ENCODE measurements around the gene RCC1. TPM values are rescaled to one million over a fixed set of nuclear protein-coding genes. Genes with fewer than 3 reads are reported as not detected.
A peak's percentile ranks its signal among the peaks of the same experiment; 100 is the strongest.
"Not testable (repeated sequence)": the region's sequence is repeated elsewhere in the genome, so short reads cannot be mapped to it uniquely, and the experiment has no call there.

RCC1 gene
- total RNA-seq, 2 experiments from 2014 or later, result 108 to 113 TPM

- TF ChIP-seq CTCF (IDR thresholded peaks at IDR 0.05), result no peak
- DNase-seq (no peak), ATAC-seq (no peak)
- Mint-ChIP-seq H3K4me1 (ENCODE audit: low read depth) (peaks cover 29% of the 10 kb centered on the region), H3K27ac (no peak overlapping the region), H3K36me3 (ENCODE audit: low read depth) (peaks cover 39% of the 10 kb centered on the region), H3K4me3 (peak overlapping the region; percentile 48), H3K9me3 (no peaks in the 10 kb centered on the region), H3K27me3 (no peaks in the 10 kb centered on the region)
- intact Hi-C loops (cut with micrococcal nuclease), result loop anchor here (5.0 kb wide), 3 partner anchors 62 to 357 kb away; partner anchors contain the start of gene TAF12
- CTCF ChIA-PET, result interaction anchor here (1.4 kb wide), 1 partner anchor 357 kb away, joined by 6 read pairs; no protein-coding TSS in a partner anchor
- POLR2A ChIA-PET, result interaction anchor here (0.8 to 6.5 kb wide), 7 partner anchors 11 to 105 kb away, joined by 3 to 77 read pairs (median 3); partner anchors contain the start of gene TRNAU1AP
These were observed 14.3 kb downstream of the RCC1 start for GRCh38 chr1:28519946-28520725.

GRCh38 chr1:28520796-28521195 lies 15.0 kb downstream of the RCC1 start:
- DNase-seq; H3K27me3 Mint-ChIP-seq; ATAC-seq; H3K27ac Mint-ChIP-seq; H3K4me3 Mint-ChIP-seq; intact Hi-C loops (cut with micrococcal nuclease); H3K9me3 Mint-ChIP-seq: not testable (repeated sequence)
- peaks cover 41% of the 10 kb centered on the region for H3K36me3 Mint-ChIP-seq (ENCODE audit: low read depth)
- ChIA-PET CTCF (interaction anchor here (1.4 kb wide), 1 partner anchor 356 kb away, joined by 6 read pairs; no protein-coding TSS in a partner anchor), POLR2A (interaction anchor here (0.8 to 6.5 kb wide), 6 partner anchors 10 to 59 kb away, joined by 3 to 77 read pairs (median 3); partner anchors contain the start of gene TRNAU1AP)
- peaks cover 29% of the 10 kb centered on the region for H3K4me1 Mint-ChIP-seq (ENCODE audit: low read depth)

GRCh38 chr1:28521502-28522164 lies 15.8 kb downstream of the RCC1 start:
- peaks cover 41% of the 10 kb centered on the region for H3K36me3 Mint-ChIP-seq (ENCODE audit: low read depth)
- H3K4me3 Mint-ChIP-seq, result no peak overlapping the region
- ATAC-seq (no peak), DNase-seq (no peak)
- ChIA-PET CTCF (interaction anchor here (1.4 kb wide), 1 partner anchor 355 kb away, joined by 6 read pairs; no protein-coding TSS in a partner anchor), POLR2A (interaction anchor here (0.6 to 1.8 kb wide), 7 partner anchors 9 to 140 kb away, joined by 3 to 6 read pairs (median 3); no protein-coding TSS in a partner anchor)
- no peak overlapping the region for H3K27ac Mint-ChIP-seq
- TF ChIP-seq CTCF (IDR thresholded peaks at IDR 0.05), result no peak
- H3K27me3 Mint-ChIP-seq, result no peaks in the 10 kb centered on the region
- peaks cover 27% of the 10 kb centered on the region for H3K4me1 Mint-ChIP-seq (ENCODE audit: low read depth)
- H3K9me3 Mint-ChIP-seq, result no peaks in the 10 kb centered on the region
- intact Hi-C loops (cut with micrococcal nuclease), result no loop called here

- DNase-seq; ATAC-seq; H3K27ac Mint-ChIP-seq; H3K27me3 Mint-ChIP-seq; H3K9me3 Mint-ChIP-seq; H3K4me3 Mint-ChIP-seq; intact Hi-C loops (cut with micrococcal nuclease): not testable (repeated sequence)
- CTCF ChIA-PET, result interaction anchor here (1.5 kb wide), 1 partner anchor 12 kb away, joined by 4 read pairs; no protein-coding TSS in a partner anchor
- peaks cover 41% of the 10 kb centered on the region for H3K36me3 Mint-ChIP-seq (ENCODE audit: low read depth)
- POLR2A ChIA-PET, result interaction anchor here (0.6 to 2.1 kb wide), 8 partner anchors 9 to 59 kb away, joined by 3 to 6 read pairs (median 4); no protein-coding TSS in a partner anchor
- peaks cover 21% of the 10 kb centered on the region for H3K4me1 Mint-ChIP-seq (ENCODE audit: low read depth)
These were observed 16.7 kb downstream of the RCC1 start for GRCh38 chr1:28522537-28522936.

- DNase-seq; H3K27me3 Mint-ChIP-seq; CTCF ChIA-PET; intact Hi-C loops (cut with micrococcal nuclease); H3K4me3 Mint-ChIP-seq; H3K9me3 Mint-ChIP-seq; ATAC-seq; H3K27ac Mint-ChIP-seq; H3K4me1 Mint-ChIP-seq (ENCODE audit: low read depth): not testable (repeated sequence)
- POLR2A ChIA-PET, result interaction anchor here (0.8 to 1.2 kb wide), 3 partner anchors 8 to 56 kb away, joined by 3 to 7 read pairs (median 3); no protein-coding TSS in a partner anchor
- peaks cover 36% of the 10 kb centered on the region for H3K36me3 Mint-ChIP-seq (ENCODE audit: low read depth)
These were observed 19.3 kb downstream of the RCC1 start for GRCh38 chr1:28525002-28525642.

GRCh38 chr1:28526886-28527285 lies 21.0 kb downstream of the RCC1 start:
- intact Hi-C loops (cut with micrococcal nuclease), result no loop called here
- Mint-ChIP-seq H3K9me3 (no peaks in the 10 kb centered on the region), H3K4me3 (no peak overlapping the region), H3K4me1 (ENCODE audit: low read depth) (peaks cover 4% of the 10 kb centered on the region), H3K36me3 (ENCODE audit: low read depth) (peaks cover 39% of the 10 kb centered on the region), H3K27me3 (no peaks in the 10 kb centered on the region), H3K27ac (no peak overlapping the region)
- CTCF ChIA-PET, result interaction anchor here (1.6 kb wide), 1 partner anchor 168 kb away, joined by 6 read pairs; no protein-coding TSS in a partner anchor
- TF ChIP-seq CTCF (IDR thresholded peaks at IDR 0.05), result no peak
- ATAC-seq (no peak), DNase-seq (no peak)
- POLR2A ChIA-PET, result interaction anchor here (1.3 kb wide), 1 partner anchor 8 kb away, joined by 3 read pairs; no protein-coding TSS in a partner anchor
